GM23338 (cell line): ENCODE results near the gene SCGB1D2.

Experiments
- CREB1 ChIP-seq: fragments of 250-450 bp; sonication (Bioruptor Pico); IDR thresholded peaks from 2 replicates; pipeline ENCODE4 v1.5.0; 2020; ENCODE audit warnings: low read depth, mild to moderate bottlenecking, moderate library complexity
- EZH2 ChIP-seq: fragments of 200-600 bp; sonication (generic); IDR thresholded peaks from one replicate; pipeline ENCODE4 v1.8.0; 2017; ENCODE audit warnings: antibody characterized with exemption, mild to moderate bottlenecking, low read depth; ENCODE audit not compliant: unreplicated experiment
- EZH2phosphoT487 ChIP-seq: fragments of 200-600 bp; sonication (generic); IDR thresholded peaks from one replicate; pipeline ENCODE4 v1.8.1; 2018; ENCODE audit warnings: antibody characterized with exemption; ENCODE audit not compliant: unreplicated experiment
- JUNB ChIP-seq: IDR thresholded peaks from one replicate; pipeline ENCODE4 v1.6.1; 2016; ENCODE audit warnings: antibody characterized with exemption; ENCODE audit not compliant: unreplicated experiment
- NANOG ChIP-seq: IDR thresholded peaks from 2 replicates; pipeline ENCODE4 v1.6.1; 2016; ENCODE audit warnings: antibody characterized with exemption, borderline replicate concordance
- POLR2AphosphoS5 ChIP-seq: IDR thresholded peaks from 2 replicates; pipeline ENCODE4 v1.6.1; 2016; ENCODE audit warnings: antibody characterized with exemption, low read depth
- ZNF114 ChIP-seq: fragments of 250-450 bp; sonication (Bioruptor Pico); IDR thresholded peaks from 2 replicates; pipeline ENCODE4 v1.5.0; 2020; ENCODE audit warnings: mild to moderate bottlenecking, moderate library complexity
- ZNF331 ChIP-seq: fragments of 250-450 bp; sonication (Bioruptor Pico); IDR thresholded peaks from 2 replicates; pipeline ENCODE4 v1.5.0; 2020; ENCODE audit warnings: low read depth, mild to moderate bottlenecking, moderate library complexity
- TF ChIP-seq, protein P1 (sequence below), 2 experiments: fragments of 200-600 bp in 1 of 2; sonication (generic) in 1 of 2; conservative IDR thresholded peaks; 2 replicates each; pipeline versions ENCODE4 v1.5.1 to v1.6.1; 2016 to 2017; ENCODE audit warnings: antibody characterized with exemption in 2 of 2, low read depth in 2 of 2, mild to moderate bottlenecking in 2 of 2, moderate library complexity in 1 of 2
- TF ChIP-seq, protein P2 (sequence below): IDR thresholded peaks from one replicate; pipeline ENCODE4 v1.6.1; 2018; ENCODE audit warnings: antibody characterized with exemption; ENCODE audit not compliant: unreplicated experiment

DNA sequence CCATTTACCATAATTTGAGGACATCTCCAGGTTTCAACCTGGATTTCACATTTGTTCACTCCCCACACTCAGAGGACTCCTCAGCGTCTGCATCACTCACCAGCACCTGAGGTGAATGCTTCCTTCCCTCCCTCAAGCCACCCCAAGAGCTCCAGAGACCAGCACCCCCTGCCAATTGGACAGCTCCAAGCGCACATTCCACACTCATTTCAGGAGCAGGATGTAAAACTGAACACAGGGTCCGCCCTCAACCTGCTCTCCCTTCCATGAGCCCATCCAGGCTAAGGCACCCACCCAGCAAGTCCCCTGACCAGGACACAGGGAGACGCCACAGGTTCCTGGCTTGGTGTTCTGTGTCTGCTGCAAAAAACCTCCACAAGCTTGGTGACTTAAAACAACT lies 48.1 kb upstream of the SCGB1D2 start:
- TF ChIP-seq, protein P1, sequence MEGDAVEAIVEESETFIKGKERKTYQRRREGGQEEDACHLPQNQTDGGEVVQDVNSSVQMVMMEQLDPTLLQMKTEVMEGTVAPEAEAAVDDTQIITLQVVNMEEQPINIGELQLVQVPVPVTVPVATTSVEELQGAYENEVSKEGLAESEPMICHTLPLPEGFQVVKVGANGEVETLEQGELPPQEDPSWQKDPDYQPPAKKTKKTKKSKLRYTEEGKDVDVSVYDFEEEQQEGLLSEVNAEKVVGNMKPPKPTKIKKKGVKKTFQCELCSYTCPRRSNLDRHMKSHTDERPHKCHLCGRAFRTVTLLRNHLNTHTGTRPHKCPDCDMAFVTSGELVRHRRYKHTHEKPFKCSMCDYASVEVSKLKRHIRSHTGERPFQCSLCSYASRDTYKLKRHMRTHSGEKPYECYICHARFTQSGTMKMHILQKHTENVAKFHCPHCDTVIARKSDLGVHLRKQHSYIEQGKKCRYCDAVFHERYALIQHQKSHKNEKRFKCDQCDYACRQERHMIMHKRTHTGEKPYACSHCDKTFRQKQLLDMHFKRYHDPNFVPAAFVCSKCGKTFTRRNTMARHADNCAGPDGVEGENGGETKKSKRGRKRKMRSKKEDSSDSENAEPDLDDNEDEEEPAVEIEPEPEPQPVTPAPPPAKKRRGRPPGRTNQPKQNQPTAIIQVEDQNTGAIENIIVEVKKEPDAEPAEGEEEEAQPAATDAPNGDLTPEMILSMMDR (conservative IDR thresholded peaks at IDR 0.05; ENCODE audit: low read depth in 2 of 2): no peak
- no peak for TF ChIP-seq JUNB
- TF ChIP-seq EZH2phosphoT487: no peak
- TF ChIP-seq POLR2AphosphoS5: no peak
- TF ChIP-seq ZNF114 (CRISPR knock-in tag): no peak
- no peak for TF ChIP-seq EZH2
- TF ChIP-seq CREB1: no peak
- TF ChIP-seq, protein P2, sequence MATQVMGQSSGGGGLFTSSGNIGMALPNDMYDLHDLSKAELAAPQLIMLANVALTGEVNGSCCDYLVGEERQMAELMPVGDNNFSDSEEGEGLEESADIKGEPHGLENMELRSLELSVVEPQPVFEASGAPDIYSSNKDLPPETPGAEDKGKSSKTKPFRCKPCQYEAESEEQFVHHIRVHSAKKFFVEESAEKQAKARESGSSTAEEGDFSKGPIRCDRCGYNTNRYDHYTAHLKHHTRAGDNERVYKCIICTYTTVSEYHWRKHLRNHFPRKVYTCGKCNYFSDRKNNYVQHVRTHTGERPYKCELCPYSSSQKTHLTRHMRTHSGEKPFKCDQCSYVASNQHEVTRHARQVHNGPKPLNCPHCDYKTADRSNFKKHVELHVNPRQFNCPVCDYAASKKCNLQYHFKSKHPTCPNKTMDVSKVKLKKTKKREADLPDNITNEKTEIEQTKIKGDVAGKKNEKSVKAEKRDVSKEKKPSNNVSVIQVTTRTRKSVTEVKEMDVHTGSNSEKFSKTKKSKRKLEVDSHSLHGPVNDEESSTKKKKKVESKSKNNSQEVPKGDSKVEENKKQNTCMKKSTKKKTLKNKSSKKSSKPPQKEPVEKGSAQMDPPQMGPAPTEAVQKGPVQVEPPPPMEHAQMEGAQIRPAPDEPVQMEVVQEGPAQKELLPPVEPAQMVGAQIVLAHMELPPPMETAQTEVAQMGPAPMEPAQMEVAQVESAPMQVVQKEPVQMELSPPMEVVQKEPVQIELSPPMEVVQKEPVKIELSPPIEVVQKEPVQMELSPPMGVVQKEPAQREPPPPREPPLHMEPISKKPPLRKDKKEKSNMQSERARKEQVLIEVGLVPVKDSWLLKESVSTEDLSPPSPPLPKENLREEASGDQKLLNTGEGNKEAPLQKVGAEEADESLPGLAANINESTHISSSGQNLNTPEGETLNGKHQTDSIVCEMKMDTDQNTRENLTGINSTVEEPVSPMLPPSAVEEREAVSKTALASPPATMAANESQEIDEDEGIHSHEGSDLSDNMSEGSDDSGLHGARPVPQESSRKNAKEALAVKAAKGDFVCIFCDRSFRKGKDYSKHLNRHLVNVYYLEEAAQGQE: peak; percentile 84
- no peak for TF ChIP-seq NANOG
- TF ChIP-seq ZNF331: no peak
